SH-SY5Y (cell line): ENCODE data around the gene SCTR.

Experiments used
- GATA2 ChIP-seq: IDR thresholded peaks from 2 replicates; pipeline ENCODE4 v1.6.1; 2011; ENCODE audit warnings: mild to moderate bottlenecking, low read depth, low read length
- GATA3 ChIP-seq: IDR thresholded peaks from 2 replicates; pipeline ENCODE4 v1.6.1; 2011; ENCODE audit warnings: low read depth, mild to moderate bottlenecking, low read length, moderate library complexity

GRCh38 chr2:119440873-119441272, 83.4 kb downstream of the SCTR start:
- no peak for TF ChIP-seq GATA2
- TF ChIP-seq GATA3, result no peak
